Activated naive CD8-positive, alpha-beta T cell treated with anti-CD3 and anti-CD28 coated beads for 36 hours (primary cell): ENCODE data around the gene PCNT. TPM values are rescaled to one million over a fixed set of nuclear protein-coding genes. Genes with fewer than 3 reads are reported as not detected.

Experiments
- total RNA-seq, 2 experiments: library from RNA; stranded (reverse); gene quantifications; one replicate each; pipeline ENCODE4 v1.2.3, GENCODE V29; 2021

The PCNT gene
- total RNA-seq, 2 experiments from 2014 or later: 49.4 to 53.4 TPM

Other genes starting within 250 kb of the PCNT start
- gene COL6A2, start 226.0 kb upstream of the PCNT start, total RNA-seq: 10 to 100 TPM; 16.0 to 16.5 TPM
- under 1 TPM in 1 of 2 experiments, not detected in 1; 0.43 TPM for gene FTCD, start 168.6 kb upstream of the PCNT start, total RNA-seq
- gene SPATC1L, start 139.7 kb upstream of the PCNT start, total RNA-seq: 1 to 10 TPM; 6.3 to 6.9 TPM
- 10 to 100 TPM; 15.8 to 16.7 TPM for gene LSS, start 95.4 kb upstream of the PCNT start, total RNA-seq
- 100 to 1,000 TPM; 112 to 117 TPM for gene MCM3AP, start 38.5 kb upstream of the PCNT start, total RNA-seq
- gene YBEY, start 37.8 kb upstream of the PCNT start, total RNA-seq: 10 to 100 TPM; 12.1 to 14.3 TPM
- 10 to 100 TPM; 16.5 to 17.0 TPM for gene C21orf58, start 286 bp upstream of the PCNT start, total RNA-seq
- gene DIP2A, start 134.7 kb downstream of the PCNT start, total RNA-seq: 10 to 100 TPM; 19.0 to 21.2 TPM